NCI-H1417 treated with DMSO at 0.1 percent for 48 hours (cell line): ENCODE results near the gene LRFN2.
A peak's percentile ranks its signal among the peaks of the same experiment; 100 is the strongest.

Source experiments
- DNase-seq: peaks from one replicate; lab custom pipeline; 2025; lab: John Stamatoyannopoulos, UW

LRFN2 gene

DNA sequence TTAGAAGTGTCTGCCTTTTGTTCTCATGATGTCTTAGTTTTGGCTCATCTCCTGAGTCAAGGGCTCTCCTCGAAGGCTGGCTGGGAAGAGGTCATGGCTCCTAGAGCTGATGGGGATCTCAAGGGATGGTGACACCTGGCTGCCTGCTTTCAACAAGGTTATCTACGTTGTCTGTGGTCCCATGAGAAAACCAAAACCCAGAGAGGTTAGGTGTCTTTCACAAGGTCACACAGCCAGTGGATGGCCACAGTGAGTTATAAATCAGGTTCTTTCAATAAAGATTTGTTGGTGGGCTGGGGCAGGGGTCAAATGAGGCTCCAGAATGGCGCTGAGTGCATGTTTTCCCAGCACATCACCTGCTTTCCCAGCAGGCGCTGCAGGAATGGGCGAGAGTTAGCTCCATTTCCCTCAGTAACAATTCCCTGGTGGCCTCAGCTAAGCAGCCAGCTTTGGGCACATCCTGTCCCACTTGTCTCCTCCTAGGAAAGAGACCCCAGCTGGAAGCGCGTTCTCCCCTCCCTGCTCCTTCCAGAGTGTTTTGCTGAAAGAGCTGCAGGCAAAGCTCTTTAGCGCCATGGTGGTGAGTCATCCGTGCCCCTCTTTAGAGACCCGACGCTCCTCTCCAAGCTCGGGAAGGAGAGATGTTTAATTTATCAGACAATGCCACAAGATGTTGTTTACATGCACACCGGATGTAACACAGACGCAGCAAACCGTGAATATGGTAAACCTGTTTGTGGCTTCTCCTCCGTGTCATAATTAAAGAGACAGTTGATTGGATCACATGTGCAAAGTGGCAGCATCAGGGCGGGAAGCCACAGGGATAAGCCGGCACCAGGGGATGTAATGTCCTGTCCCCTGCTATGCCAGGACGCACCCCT is 109.7 kb downstream of the LRFN2 start:
- DNase-seq = peak; percentile 7

DNA sequence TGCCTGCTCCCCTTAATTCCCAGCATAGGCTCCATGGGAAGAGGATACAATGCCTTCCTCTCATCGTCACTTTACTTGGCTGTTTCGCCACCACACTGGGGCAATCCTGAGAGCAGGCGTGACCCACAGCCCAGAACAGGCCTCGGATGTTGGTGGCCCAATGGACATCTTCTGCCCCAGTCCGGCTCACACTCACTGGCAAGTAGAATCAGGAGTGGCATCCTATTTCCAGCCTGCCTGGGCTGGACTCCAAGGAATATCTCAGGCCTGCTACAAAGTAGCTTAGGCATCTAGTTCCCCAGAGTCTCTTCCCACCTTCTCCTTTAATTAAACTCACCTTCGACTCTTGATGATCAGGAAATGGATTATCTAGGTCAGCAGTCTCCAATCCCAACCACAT is 110.5 kb downstream of the LRFN2 start:
- DNase-seq = no peak

DNA sequence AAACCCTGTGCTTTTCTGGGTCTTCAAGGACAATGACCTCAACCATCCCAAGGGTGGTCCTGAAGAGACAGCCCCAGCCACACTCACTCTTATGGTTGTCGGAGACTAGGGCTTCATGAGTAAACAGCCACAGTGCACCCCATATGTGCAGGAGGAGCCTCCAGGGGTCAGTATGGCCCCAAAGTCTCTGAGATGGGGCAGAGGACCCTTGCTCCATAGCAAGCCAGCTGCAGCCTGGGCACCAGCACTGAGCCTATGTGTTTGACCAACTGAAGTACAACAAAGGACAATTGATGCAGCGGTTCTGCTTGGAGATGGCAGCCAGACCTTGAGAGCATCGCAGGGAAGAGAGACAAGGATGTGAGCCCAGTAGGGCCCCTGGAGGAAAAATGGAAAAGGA is 112.2 kb downstream of the LRFN2 start:
- DNase-seq = no peak

DNA sequence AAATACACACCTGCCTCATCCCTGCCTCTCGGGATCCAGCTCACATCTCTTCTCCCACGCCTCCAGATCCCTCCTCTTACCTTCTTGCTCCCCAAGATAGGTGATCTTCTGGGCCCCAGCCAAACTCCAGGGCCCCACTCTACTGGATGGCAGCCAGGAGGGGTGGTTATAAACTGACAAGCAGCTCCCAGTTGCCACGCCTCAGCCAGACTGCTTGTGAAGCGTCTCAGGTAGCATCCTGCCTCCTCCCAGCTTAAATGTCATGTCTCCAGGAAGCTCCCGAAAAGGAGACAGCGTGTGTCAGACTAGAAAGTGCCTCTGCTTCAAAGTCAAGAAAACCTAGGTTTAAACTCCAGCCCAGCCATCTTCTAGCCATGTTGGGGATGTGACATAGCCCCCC is 114.1 kb downstream of the LRFN2 start:
- DNase-seq = no peak

DNA sequence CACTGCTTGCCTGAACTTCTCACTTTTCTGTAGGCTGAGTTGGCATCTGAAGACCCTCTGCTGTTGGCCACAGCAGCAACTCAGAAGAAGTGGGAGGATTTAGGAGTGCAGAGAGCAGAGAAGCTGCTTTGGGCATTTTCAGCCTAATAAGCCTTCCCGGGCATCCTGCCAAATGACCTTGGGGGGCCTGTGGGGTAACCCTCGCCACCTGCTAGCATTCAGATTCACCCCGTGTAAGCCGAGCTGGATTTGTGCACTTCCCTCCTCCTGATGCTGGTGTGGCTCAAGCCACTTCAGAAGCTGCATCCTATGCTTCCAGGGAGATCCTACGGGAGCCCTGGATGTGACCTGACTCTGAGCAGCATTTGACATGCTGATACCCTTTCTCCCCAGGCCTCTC is 114.8 kb downstream of the LRFN2 start:
- DNase-seq = peak; percentile 33

DNA sequence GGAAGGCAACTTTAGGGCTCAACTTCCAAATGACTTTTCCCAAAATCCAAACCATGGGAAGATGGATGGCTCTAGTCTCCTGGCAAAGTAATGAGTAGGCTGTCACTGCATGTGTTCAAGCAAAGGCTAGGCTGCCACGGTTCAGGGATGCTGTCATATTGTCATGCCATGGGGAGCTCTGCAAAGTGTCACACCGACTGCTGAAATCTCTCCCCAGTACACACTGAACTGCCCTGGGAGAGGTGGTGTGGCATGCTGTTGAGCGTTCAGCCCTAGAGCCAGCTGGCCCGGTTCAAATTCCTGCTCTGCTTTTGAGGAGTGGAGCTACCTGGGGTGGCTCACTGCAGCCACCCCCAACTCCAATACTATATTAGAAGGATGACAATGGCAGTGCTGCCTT is 115.9 kb downstream of the LRFN2 start:
- no peak for DNase-seq

DNA sequence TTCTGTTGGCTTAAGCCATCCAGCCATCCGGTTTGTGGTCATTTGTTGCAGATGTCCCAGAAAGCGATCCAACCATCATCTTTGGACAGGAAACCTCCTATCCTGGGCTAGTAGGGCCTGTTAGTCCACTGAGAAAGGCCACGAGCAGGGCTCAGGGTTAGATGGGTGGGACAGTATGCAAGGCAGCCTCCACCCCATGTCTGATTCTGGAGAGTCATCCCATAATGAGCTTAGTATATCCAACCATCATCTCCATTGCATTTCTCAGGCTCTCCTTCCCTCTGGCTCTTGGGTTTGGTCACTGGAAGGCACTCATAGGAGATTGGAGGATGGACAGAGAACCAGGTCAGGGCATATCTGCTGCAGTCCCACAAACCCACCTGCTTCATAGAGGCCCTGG is 117.8 kb downstream of the LRFN2 start:
- no peak for DNase-seq

DNA sequence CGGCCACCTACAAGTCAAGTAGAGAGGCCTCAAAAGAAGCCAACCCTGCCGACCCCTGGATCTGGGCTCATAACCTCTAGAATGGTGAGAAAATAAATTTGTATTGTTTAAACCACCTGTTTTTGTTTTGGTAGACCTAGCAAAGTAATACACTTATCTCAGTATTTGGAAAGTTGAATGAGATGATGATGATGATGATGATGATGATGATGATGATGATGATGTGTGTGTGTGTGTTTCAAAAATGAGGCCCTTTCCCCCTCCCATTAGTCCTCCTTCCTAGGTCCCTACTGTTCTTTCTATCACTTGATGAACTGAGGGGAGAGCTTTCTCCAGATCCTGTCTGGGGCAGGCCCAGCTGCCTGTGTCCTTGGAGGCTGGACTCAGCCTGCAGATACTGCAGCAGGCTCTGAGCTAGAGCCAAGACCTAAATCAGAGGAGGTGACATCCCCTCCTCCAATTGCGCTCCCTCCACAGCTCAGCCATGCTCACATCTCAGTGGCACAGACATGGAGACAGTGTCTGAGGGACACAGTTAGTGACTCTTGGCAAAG is 120.1 kb downstream of the LRFN2 start:
- no peak for DNase-seq

DNA sequence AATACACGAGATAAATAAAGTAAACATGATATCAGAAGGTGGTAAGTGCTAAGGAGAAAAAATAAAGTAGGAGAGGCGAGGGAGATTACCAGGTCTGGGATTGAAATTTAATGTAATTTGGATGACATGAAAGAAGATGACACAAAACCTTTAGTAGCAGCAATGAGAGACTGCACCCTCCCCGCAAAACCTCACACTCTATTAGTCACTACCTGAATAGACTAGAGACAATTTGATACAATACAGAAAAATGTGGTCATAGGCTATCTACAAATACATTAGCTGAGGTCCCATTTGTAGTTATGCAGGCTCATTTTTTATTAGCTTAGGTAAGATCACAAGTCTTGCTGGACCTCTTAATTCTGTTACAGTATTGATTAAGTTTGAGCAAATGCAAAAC is 125.5 kb downstream of the LRFN2 start:
- DNase-seq = no peak

DNA sequence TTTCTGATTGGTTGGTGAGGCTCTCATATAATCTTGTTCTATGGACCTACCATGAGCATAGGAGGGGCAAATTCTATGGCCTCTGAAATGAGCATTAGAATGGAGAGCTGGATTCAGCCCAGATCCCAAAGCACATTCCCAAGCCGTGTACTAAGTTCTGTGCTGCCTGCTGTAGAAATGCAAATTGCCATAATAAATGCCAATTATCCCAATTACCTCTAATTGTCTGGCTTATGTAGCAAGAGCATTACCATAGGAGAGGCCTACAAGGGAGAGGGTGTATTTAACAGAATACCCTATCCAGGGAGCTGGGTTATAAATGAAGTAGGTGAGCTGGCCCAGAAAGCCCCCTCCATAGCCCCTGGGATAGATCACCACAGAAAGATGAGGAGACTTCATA is 126.8 kb downstream of the LRFN2 start:
- no peak for DNase-seq

DNA sequence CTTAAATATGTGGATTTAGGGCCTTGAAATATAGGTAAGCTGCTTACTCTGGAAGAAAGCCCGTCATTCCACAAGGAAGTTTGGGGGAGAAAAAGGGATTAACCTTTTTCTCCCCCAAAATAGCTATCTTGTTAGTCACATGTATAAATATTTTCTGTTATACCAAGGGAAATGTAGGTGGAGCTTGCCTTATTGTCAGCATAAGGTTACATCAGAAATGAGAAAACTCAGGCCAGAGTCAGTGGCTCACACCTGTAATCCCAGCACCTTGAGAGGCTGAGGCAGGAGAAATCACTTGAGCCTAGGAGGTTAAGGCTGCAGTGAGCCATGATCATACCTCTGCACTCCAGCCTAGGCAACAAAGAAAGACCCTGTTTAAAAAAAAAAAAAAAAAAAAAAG is 129.9 kb downstream of the LRFN2 start:
- no peak for DNase-seq

DNA sequence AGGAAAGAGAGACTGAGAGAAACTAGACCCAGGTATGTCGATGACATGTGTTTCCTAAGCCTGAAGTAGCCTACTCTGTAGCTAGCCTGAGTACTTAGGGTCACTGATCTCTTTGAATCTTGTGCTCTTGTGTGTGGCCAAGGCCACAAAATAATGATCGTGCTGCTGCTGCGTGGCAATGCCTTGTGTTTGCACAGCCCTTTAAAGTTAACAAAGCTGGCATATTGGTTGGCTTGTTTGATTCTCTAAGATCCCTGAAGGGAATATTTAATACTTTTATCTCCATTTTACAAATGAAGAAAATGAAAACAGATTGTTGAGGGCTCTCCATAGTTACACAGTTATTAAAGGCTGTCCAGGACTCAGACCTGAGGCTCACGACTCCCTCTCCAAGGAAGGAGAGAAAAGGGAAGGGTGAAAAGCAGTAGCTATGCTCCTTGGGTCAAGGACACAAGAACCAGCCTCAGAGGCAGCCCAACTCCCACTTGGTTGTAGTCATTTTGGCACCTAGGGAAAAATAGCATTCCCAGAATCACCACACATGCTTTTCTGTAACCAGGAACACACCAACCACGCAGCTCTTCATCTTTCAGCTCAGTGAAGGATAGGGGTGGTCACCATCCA is 130.7 kb downstream of the LRFN2 start:
- no peak for DNase-seq

DNA sequence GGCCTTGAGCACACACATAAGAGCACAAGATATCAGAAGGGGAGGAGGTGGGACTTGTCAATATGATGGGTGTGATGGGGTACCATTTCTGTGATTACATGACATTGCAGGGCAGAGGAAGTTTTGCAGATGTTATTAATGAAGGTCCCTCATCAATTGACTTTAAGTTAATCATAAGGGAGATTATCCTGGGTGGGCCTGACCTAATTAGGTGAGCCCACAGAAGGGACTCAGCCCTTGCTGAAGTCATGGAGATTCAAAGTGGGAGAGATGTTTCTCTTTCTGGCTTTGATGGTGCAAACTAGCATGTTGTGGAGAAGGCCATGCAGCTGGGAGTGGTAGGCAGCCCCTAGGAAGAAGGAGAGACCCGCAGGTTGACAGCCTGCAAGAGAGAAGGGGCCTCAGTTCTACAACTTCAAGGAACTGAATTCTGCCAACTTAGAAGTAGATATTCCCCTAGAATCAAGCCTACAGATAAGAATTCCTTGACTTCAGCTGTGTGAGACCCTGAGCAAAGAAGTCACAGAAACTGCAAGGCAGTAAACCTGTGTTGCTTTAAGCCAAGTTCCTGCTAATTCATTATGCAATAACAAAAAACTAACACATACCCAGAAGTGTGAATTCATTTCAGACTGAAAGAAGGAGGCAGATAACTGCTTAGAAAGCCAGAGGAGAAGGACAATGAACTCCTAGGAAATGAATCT is 131.3 kb downstream of the LRFN2 start:
- DNase-seq = no peak

DNA sequence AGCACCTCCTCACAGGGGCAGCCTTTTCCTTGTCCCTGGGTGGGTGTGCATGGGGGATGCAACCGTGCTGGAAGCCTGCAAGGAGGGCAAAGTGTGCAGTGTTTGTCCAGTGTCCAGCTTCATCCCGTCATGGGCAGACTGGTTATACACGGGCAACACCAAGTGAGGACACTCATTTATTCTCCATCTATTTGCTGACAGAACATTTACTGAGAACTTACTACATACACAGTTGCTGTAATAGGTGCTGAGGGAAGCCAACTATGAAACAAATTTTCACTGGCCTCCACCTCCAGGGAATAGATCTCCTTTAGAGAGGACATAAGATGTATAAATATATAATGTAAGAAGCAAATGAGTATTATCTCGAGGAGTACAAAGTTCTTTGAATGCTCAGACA is 136.7 kb downstream of the LRFN2 start:
- DNase-seq = no peak

DNA sequence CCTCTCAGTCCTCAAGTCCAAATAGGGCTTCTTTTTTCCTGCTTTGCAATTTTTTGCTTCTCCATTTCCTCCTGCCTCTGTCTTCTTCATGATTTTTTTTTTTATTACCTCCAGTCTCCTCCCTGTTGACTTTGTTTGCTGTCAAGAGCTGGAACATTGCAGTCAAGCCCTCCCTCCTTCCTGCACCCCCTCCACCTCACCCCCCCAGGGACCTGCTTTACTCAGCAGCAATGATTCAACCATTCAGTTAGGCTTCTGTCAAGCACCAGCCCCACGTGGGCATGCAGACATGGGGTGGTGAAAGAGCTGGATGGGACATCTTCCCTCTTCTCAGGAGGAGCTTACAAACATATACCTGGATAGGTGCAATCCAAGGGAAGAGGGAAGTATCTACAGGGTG is 142.4 kb downstream of the LRFN2 start:
- DNase-seq = no peak

DNA sequence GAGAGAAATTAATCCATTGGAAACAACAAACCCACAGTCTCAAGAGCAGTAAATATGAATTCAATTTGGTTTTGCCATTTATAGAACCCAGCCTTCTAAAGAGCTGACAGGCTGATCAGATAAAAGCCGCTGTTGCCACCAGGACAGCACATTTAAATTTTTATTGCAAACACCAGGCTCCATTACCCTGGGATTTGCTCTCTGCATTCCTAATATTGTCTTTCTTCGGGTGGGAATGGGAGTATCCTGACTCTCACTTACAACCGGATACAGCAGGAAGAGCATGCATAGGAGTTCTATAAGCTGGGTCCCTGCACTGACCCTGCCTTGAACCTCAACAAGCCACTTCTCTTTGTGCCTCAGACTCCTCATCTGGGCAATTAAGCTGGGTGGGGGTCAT is 142.9 kb downstream of the LRFN2 start:
- DNase-seq = no peak

DNA sequence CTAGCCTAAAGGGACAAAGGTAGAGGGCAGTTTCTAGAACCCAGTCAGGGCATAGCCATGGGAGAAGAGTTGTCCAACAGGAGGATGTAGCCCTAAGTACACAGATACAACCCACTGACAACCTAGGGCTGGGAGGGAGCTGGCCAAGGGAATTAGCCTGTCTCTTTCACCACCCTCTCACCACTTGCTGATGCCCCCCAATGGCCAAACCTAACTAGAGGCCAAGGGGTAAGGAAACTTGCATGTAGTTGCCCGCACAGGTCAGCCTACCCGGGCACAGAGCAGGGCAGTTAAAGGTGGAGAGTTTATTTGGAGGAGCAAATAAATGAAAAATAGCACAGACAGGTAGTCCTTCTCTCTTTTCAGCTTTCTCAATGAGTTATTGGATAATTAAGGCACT is 143.3 kb downstream of the LRFN2 start:
- DNase-seq = no peak

DNA sequence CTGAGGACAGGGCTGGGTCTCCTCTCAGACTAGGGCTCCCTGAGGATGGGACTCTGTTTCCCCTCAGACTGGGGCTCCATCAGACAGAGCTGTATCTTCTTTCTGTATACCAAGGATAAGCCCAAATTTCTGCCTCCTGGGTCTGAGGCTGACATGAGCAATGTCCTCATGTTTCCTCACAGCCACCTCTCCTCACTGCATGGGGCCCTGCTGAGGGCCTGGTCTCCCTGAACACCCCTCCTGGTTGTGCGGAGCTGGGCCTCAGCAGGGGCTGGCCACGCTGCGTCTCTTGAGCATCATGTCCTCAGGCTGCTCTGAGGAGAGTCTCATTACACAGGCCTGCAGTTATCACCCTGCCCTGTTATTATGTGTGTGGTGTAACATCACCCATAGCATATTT is 144.6 kb downstream of the LRFN2 start:
- no peak for DNase-seq

DNA sequence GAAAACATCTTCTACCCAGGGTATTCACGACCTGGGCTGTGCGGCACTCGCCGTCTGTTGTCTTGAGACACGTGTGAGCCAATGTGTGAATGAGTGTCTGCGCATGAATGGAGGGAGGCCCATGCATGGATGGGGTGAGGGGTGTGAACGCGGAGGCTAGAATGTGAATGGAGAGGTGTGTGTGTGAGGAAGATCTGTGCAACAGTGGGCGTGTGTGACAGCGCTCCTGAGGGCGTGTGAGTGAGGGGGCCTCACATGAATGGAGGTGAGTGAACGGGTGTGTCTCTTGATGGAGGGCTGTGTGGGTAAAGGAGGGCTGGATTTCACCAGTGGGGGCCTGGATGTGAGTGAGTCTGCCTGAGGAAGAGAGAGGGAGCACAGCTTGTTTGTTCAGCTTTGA is 146.0 kb downstream of the LRFN2 start:
- DNase-seq = no peak

DNA sequence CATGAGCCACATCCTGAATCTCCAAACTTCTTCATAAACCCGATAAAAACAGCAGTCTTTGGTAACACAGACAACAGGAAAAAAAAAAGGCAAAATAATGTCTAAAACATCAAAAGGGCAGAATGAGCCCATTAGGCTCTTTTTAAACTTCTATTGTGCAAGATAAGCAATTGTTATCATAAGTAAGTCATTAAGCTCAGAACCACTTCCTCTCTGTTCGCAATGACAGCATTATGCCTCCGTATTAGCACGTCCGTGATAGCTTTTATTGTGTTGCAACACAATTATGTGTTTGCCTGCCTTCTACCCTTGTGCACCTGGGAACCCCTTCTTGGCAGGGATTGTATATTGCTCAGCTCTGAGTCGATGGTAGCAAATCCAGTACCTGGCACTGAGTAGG is 147.1 kb downstream of the LRFN2 start:
- DNase-seq = no peak

DNA sequence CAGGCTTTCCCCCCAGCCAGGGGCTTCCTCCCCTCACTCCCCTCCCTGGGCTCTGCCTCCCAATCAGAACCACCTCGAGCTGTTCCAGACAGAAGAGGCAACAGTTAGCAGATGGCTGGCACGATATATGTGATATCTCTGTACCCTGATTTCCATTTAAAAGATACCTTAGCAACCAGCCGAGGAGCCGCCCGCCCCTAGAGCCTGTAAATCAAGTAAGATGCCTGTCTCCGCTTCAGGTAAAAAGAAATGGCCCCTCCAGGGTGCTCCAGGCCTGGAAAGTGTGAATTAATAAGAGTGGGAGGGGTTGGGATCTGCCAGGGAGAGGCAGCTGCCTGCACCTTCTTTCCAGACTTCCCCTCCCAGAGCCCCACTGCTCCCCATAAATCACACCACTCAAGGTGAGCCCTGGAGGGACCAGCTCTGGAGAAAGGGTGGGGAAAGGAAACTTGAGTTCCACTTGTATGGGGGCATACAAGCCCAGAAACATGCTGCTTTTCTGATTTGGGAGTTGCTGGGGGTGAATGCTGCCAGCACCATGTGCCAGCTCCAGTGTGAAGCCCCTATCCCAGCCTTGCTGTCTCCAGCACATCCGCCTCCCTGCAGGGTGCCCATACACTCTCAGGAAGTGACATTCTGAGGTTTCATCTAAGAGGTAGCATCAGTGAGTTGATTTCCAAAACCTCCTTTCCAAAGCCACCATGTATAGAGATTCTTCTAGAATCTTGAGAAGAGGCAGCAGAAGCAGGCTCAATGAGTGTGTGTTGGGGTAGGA is 148.0 kb downstream of the LRFN2 start:
- no peak for DNase-seq

DNA sequence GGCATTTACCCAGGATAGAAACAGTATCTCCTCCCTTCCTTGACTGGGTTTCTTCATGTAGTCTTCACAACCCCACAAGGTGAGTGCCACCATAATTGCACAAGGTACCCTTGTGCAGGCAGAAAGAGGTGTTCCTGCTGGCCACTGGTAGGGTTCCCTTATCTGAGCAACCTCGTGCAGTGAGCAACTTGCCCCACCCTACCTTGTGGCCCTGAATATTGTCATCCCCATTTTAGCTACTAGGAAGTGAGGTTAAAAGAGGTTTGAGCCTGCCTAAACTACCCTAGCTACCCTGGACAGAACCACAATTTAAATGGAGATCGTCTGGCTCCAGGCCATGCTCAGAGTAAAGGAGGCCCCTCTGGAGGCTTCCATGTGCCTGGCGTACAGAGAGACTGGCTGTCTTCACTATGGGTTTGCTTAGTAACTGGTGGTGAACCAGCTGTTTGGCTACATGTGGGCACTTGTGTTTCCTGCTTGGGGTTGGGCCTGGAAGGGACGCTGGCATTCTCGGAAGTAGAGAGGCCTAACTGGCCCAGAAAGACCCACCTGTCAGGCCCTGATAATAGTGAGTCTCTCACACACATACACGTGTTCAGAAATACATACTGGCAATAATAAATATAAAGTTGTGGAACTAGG is 148.8 kb downstream of the LRFN2 start:
- DNase-seq = no peak
